Measurements from ENCODE around the gene MYRIP. TPM values are rescaled to one million over a fixed set of nuclear protein-coding genes. Genes with fewer than 3 reads are reported as not detected.

MYRIP gene
- total RNA-seq, 3 donors from 2014 or later (not counting 1 experiment from before 2014, with no cell fraction given) = not detected

GRCh38 chr3:40248591-40248990, 439.2 kb downstream of the MYRIP start:
- H3K36me3 ChIP-seq (ENCODE audit: control insufficient read depth, insufficient read depth, low read length) = no peaks in the 10 kb centered on the region
- no peak overlapping the region for H3K27ac ChIP-seq (ENCODE audit: low read length)
- H3K36me3 Mint-ChIP-seq = no peaks in the 10 kb centered on the region
- no peaks in the 10 kb centered on the region for H3K27me3 Mint-ChIP-seq (ENCODE audit: low read depth in 2 of 2)
- no peaks in the 10 kb centered on the region for H3K27me3 ChIP-seq (ENCODE audit: control insufficient read depth, insufficient read depth, low read length)
- peaks cover 16 to 22% of the 10 kb centered on the region in 2 donors for H3K4me1 Mint-ChIP-seq
- H3K4me3 Mint-ChIP-seq = no peak overlapping the region
- no peak for TF ChIP-seq CTCF (IDR thresholded peaks at IDR 0.05)
- H3K4me1 ChIP-seq (ENCODE audit: control insufficient read depth, insufficient read depth, low read length) = peaks cover 5% of the 10 kb centered on the region
- ATAC-seq (no peak), DNase-seq (no peak)
- H3K9me3 Mint-ChIP-seq = no peaks in the 10 kb centered on the region
- no peak overlapping the region for H3K27ac Mint-ChIP-seq
- no peaks in the 10 kb centered on the region for H3K9me3 ChIP-seq (ENCODE audit: control insufficient read depth, insufficient read depth, low read length)
- intact Hi-C loops (cut with micrococcal nuclease) = no loop called here
- H3K4me3 ChIP-seq (ENCODE audit: low read length) = no peak overlapping the region

DNA sequence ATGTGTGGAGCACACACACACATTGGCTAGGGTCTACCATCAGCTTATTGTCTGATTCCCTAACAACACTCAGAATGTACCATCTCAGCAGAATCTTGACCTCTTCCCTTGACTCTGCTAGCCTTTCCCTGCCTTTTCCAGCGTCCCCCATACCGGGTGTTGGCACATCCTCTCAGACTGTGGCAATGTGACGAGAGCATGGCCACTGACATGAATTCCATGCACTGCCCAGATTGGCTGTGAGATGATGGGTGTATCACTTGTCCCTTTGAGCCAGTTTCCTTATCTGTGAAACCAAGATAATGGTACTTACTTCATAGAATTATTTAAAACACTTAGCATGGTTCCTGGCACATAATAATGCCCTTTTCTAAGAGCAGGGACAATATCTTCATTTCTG, 439.8 kb downstream of the MYRIP start:
- WGBS (ENCODE audit: insufficient coverage) = 89% methylated on average over 3 of the region's 3 CpGs
- no peaks in the 10 kb centered on the region for H3K9me3 ChIP-seq (ENCODE audit: control insufficient read depth, insufficient read depth, low read length)

GRCh38 chr3:40254491-40254890, 445.1 kb downstream of the MYRIP start:
- no peak for TF ChIP-seq CTCF (IDR thresholded peaks at IDR 0.05)
- no peaks in the 10 kb centered on the region for H3K4me1 ChIP-seq (ENCODE audit: control insufficient read depth, insufficient read depth, low read length)
- H3K4me3 ChIP-seq (ENCODE audit: low read length) = no peak overlapping the region
- Mint-ChIP-seq H3K4me1 (no peaks in the 10 kb centered on the region), H3K4me3 (no peak overlapping the region), H3K27ac (no peak overlapping the region), H3K36me3 (no peaks in the 10 kb centered on the region), H3K9me3 (no peaks in the 10 kb centered on the region), H3K27me3 (ENCODE audit: low read depth in 2 of 2) (peaks cover 0 to 4% of the 10 kb centered on the region in 2 donors)
- intact Hi-C loops (cut with micrococcal nuclease) = no loop called here
- H3K36me3 ChIP-seq (ENCODE audit: control insufficient read depth, insufficient read depth, low read length) = no peaks in the 10 kb centered on the region
- no peak for DNase-seq
- H3K27me3 ChIP-seq (ENCODE audit: control insufficient read depth, insufficient read depth, low read length) = no peaks in the 10 kb centered on the region
- H3K27ac ChIP-seq (ENCODE audit: low read length) = no peak overlapping the region
- 89% methylated on average over 2 of the region's 2 CpGs for WGBS (ENCODE audit: insufficient coverage)
- no peaks in the 10 kb centered on the region for H3K9me3 ChIP-seq (ENCODE audit: control insufficient read depth, insufficient read depth, low read length)
- ATAC-seq = no peak

More for the DNA sequence above, 439.8 kb downstream of the MYRIP start:
- no peak overlapping the region for H3K4me3 Mint-ChIP-seq
- Histone ChIP-seq H3K27ac (ENCODE audit: low read length) (no peak overlapping the region), H3K36me3 (ENCODE audit: control insufficient read depth, insufficient read depth, low read length) (no peaks in the 10 kb centered on the region), H3K27me3 (ENCODE audit: control insufficient read depth, insufficient read depth, low read length) (no peaks in the 10 kb centered on the region), H3K4me3 (ENCODE audit: low read length) (no peak overlapping the region), H3K4me1 (ENCODE audit: control insufficient read depth, insufficient read depth, low read length) (peaks cover 4% of the 10 kb centered on the region)
- no peak overlapping the region for H3K27ac Mint-ChIP-seq
- H3K27me3 Mint-ChIP-seq (ENCODE audit: low read depth in 2 of 2) = no peaks in the 10 kb centered on the region
- no peaks in the 10 kb centered on the region for H3K36me3 Mint-ChIP-seq
- TF ChIP-seq CTCF (IDR thresholded peaks at IDR 0.05) = no peak
- no peaks in the 10 kb centered on the region for H3K9me3 Mint-ChIP-seq
- intact Hi-C loops (cut with micrococcal nuclease) = no loop called here
- peaks cover 10 to 17% of the 10 kb centered on the region in 2 donors for H3K4me1 Mint-ChIP-seq
- ATAC-seq (no peak), DNase-seq (no peak)

- Mint-ChIP-seq H3K4me3 (no peak overlapping the region), H3K36me3 (no peaks in the 10 kb centered on the region), H3K27me3 (ENCODE audit: low read depth in 2 of 2) (peaks cover 0 to 4% of the 10 kb centered on the region in 2 donors), H3K4me1 (no peaks in the 10 kb centered on the region), H3K9me3 (no peaks in the 10 kb centered on the region), H3K27ac (no peak overlapping the region)
- Histone ChIP-seq H3K9me3 (ENCODE audit: control insufficient read depth, insufficient read depth, low read length) (no peaks in the 10 kb centered on the region), H3K27ac (ENCODE audit: low read length) (no peak overlapping the region), H3K36me3 (ENCODE audit: control insufficient read depth, insufficient read depth, low read length) (no peaks in the 10 kb centered on the region), H3K4me1 (ENCODE audit: control insufficient read depth, insufficient read depth, low read length) (no peaks in the 10 kb centered on the region), H3K4me3 (ENCODE audit: low read length) (no peak overlapping the region), H3K27me3 (ENCODE audit: control insufficient read depth, insufficient read depth, low read length) (no peaks in the 10 kb centered on the region)
- intact Hi-C loops (cut with micrococcal nuclease) = no loop called here
- WGBS (ENCODE audit: insufficient coverage) = 89% methylated on average over 2 of the region's 2 CpGs
- DNase-seq = no peak
- no peak for ATAC-seq
- no peak for TF ChIP-seq CTCF (IDR thresholded peaks at IDR 0.05)
Observed at GRCh38 chr3:40254891-40255290, 445.5 kb downstream of the MYRIP start.
